Panc1 (cell line): Measurements from ENCODE around the gene DNASE1L3.

Source experiments
- CTCF ChIP-seq: fragments of 450-650 bp; IDR thresholded peaks from 2 replicates; pipeline ENCODE4 v1.5.1; 2017; ENCODE audit warnings: mild to moderate bottlenecking
- POLR2AphosphoS5 ChIP-seq: IDR thresholded peaks from 2 replicates; pipeline ENCODE4 v1.6.1; 2012; ENCODE audit warnings: mild to moderate bottlenecking, low read depth, low read length, moderate library complexity
- REST ChIP-seq, 2 experiments: IDR thresholded peaks; 2 replicates each; pipeline ENCODE4 v1.6.1; 2011 to 2012; ENCODE audit warnings: low read depth in 2 of 2, control low read depth in 1 of 2, low read length in 1 of 2, mild to moderate bottlenecking in 1 of 2, moderate library complexity in 1 of 2; ENCODE audit not compliant: insufficient read depth in 1 of 2
- SIN3A ChIP-seq: IDR thresholded peaks from 2 replicates; pipeline ENCODE4 v1.6.1; 2012; ENCODE audit warnings: low read depth, mild to moderate bottlenecking, low read length, moderate library complexity, borderline replicate concordance; ENCODE audit not compliant: insufficient read depth
- TCF7L2 ChIP-seq: IDR thresholded peaks from 2 replicates; pipeline ENCODE4 v1.6.1; 2011; ENCODE audit warnings: mild to moderate bottlenecking, low read depth, low read length, inconsistent platforms

- TF ChIP-seq CTCF (no peak), POLR2AphosphoS5 (no peak), SIN3A (no peak), REST (IDR thresholded peaks at IDR 0.05; ENCODE audit: insufficient read depth in 1 of 2, low read depth in 2 of 2, low read length in 1 of 2) (no peak), TCF7L2 (no peak)
Observed at GRCh38 chr3:58250093-58250707, 39.4 kb upstream of the DNASE1L3 start.
